Fibroblast of skin of right quadriceps (primary cell): ENCODE data around the gene CTAGE8.
"Not testable (repeated sequence)": the region's sequence is repeated elsewhere in the genome, so short reads cannot be mapped to it uniquely, and the experiment has no call there.

ENCODE experiments used
- DNase-seq: peaks from one replicate; pipeline ENCODE4 v3.0.0-alpha.2; 2013

CTAGE8 gene

GRCh38 chr7:144256112-144256511 lies 13.0 kb downstream of the CTAGE8 start:
- peak; percentile 3 for DNase-seq

- DNase-seq: no peak
These were observed 13.6 kb downstream of the CTAGE8 start for GRCh38 chr7:144255471-144255897.

GRCh38 chr7:144252307-144252706 lies 16.8 kb downstream of the CTAGE8 start:
- not testable (repeated sequence) for DNase-seq

- not testable (repeated sequence) for DNase-seq
These were observed 21.3 kb downstream of the CTAGE8 start for GRCh38 chr7:144247674-144248330.

- DNase-seq: not testable (repeated sequence)
These were observed 22.1 kb downstream of the CTAGE8 start for GRCh38 chr7:144246967-144247366.

- not testable (repeated sequence) for DNase-seq
These were observed 23.7 kb downstream of the CTAGE8 start for GRCh38 chr7:144245372-144245771.

- DNase-seq: not testable (repeated sequence)
These were observed 29.7 kb downstream of the CTAGE8 start, which contains the start of gene OR2A42 for GRCh38 chr7:144239365-144239764. Gene OR2A42 (minus strand): TSS chr7:144239605. CDS start chr7:144232843, 6,762 bp downstream.

DNA sequence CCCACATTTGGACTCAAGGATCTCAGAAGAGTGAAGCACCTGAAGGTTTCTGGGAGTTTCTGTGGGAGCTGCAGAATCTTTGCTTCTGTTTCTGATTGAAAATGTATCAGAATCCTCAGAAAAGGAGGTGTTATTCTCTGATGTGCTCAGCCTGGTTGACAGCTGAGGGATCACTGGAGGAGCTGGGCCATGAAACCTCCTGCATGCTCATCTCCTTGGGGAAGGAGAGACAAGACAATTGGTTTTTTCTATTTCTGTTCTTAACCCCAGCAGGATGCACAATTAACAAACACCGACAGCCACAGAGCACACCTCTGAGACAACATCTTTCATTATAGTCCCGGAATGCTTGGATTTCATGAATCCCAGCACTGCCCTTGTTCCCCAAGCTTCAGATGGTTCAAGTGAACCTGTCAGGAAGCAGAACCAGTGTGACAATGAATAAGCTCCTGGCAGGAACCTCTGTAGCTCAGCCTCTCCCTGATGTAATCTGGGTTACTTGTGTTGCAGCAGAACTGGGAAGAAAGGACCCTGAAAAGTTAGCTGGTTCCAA lies 30.5 kb downstream of the CTAGE8 start:
- DNase-seq: not testable (repeated sequence)

- DNase-seq: not testable (repeated sequence)
These were observed 36.0 kb downstream of the CTAGE8 start for GRCh38 chr7:144233039-144233438.

DNA sequence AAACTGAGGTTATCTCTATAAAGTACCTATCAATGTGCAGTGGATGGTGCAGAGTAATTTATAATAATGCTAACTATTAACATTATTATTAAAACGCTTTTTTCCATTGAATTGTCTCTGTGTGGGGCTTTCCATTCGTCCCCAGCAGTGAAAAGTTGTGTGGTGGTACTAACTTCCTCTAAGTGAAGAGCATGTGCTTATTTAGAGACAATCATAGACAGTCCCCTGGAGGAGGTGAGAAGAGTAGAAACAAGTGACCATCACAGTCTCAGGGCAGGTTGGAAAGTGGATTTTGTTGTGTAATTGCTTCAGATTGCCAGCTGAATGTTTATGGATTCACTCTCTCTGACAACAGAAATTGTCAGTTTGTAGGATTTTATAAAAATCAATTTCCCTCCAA lies 38.1 kb downstream of the CTAGE8 start:
- not testable (repeated sequence) for DNase-seq

DNA sequence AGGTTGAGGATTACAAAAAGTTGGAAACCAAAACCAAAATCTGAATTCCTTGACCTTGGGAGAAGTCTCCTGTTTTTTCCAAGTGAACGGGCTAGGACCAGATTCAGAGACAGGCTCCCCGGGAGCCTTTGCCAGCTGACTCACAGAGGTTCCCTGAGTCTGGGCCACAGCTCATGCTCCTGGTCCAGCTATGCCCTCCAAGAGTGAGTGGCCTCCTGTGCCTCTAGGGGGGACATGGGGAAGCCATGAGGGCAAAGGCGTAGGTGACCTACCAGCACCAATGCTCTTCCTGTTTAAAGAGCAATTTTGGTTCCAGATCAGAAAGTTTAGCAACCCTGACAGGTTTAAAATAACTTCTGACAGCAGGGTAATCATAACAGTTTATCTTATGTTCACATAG lies 40.3 kb downstream of the CTAGE8 start:
- not testable (repeated sequence) for DNase-seq

- DNase-seq: not testable (repeated sequence)
These were observed 42.2 kb downstream of the CTAGE8 start for GRCh38 chr7:144226866-144227265.

GRCh38 chr7:144223675-144224074 lies 45.4 kb downstream of the CTAGE8 start:
- not testable (repeated sequence) for DNase-seq

- not testable (repeated sequence) for DNase-seq
These were observed 48.6 kb downstream of the CTAGE8 start for GRCh38 chr7:144220531-144220930.

DNA sequence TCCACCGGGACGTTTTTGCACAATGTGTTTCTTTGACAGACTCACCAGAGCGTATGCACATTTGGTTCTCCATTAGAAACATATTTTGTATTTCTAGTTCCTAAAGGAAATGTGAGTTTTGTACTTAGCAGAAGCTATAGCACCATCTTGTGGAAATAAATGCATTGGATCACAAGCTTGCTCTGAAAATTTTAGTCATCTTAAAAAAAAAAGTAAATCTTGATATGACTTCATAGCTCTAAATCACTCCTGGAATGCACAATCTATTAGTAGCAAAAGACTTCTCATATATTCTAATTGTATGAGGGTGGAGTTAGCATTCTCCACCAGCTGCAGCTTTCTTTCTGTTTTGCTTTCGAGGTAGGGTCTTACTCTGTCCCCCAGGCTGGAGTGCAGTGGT lies 49.9 kb downstream of the CTAGE8 start:
- not testable (repeated sequence) for DNase-seq

DNA sequence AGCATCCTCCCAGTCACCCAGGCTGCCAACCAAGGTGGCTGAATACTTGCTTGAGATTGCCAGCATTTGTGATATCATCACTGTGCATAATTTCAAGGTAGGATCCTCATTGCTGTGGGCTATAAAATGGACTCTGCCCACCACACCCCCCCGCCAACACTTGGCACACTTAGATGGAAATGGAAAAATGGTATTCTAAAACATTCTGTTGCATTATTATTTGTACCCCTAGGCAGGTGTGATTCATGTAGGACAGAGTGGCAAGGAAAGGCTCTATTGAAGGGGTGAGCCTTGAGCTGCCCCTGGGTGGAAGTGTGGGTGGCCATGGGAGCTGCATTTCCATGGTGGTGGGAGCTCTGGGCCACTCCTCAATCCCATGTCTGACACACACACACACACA lies 50.5 kb downstream of the CTAGE8 start:
- DNase-seq: not testable (repeated sequence)

GRCh38 chr7:144217200-144217599 lies 51.9 kb downstream of the CTAGE8 start:
- DNase-seq: not testable (repeated sequence)
